NCI-H2107 (cell line): Measurements from ENCODE around the gene RBL1.
"Not testable (repeated sequence)": the region's sequence is repeated elsewhere in the genome, so short reads cannot be mapped to it uniquely, and the experiment has no call there.

Experiments
- DNase-seq: peaks from one replicate; lab custom pipeline; 2025; lab: John Stamatoyannopoulos, UW

The RBL1 gene

GRCh38 chr20:37072293-37073196, 23.3 kb downstream of the RBL1 start:
- no peak for DNase-seq

DNA sequence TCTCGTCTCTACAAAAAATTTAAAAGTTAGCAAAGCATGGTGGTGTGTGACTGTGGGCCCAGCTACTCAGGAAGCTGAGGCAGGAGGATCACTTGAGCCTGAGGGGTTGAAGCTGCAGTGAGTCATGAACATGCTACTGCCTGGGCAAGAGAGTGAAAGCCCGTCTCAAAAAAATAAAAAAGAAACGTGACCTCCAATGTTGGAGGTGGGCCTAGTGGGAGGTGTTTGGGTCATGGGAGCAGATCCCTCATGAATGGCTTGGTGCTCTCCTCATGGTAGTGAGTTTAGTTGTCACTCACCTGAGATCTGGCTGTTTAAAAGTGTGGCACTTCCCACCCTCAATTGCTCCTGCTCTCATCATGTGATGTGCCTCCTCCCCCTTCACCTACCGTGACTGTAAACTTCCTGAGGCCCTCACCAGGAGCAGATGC, 24.3 kb downstream of the RBL1 start:
- DNase-seq, result no peak

DNA sequence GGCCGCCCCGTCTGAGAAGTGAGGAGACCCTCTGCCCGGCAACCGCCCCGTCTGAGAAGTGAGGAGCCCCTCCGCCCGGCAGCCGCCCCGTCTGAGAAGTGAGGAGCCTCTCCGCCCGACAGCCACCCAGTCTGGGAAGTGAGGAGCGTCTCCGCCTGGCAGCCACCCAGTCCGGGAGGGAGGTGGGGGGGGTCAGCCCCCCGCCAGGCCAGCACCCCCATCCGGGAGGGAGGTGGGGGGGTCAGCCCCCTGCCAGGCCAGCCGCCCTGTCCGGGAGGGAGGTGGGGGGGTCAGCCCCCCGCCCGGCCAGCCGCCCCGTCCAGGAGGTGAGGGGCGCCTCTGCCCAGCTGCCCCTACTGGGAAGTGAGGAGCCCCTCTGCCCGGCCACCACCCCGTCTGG, 26.2 kb downstream of the RBL1 start:
- not testable (repeated sequence) for DNase-seq

GRCh38 chr20:37066168-37066567, 29.6 kb downstream of the RBL1 start:
- no peak for DNase-seq

DNA sequence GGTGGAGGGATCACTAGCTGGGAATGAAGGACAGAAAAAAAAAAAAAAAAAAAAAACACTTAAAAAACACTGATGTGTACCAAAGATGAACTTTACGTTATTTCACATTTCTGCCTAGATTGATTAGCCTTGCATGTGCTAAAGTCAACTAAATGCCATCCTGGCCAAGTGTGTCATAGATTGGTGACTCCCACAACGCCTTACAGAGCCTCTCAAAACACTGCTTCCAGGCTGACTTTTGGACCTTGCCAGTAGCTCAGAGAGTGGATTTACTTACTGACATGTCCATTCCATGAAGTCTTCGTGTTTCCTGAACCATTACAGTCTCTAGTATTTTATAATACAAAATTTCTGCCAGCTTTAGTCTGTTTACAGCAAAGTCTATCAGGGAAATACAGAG, 40.5 kb downstream of the RBL1 start:
- no peak for DNase-seq

DNA sequence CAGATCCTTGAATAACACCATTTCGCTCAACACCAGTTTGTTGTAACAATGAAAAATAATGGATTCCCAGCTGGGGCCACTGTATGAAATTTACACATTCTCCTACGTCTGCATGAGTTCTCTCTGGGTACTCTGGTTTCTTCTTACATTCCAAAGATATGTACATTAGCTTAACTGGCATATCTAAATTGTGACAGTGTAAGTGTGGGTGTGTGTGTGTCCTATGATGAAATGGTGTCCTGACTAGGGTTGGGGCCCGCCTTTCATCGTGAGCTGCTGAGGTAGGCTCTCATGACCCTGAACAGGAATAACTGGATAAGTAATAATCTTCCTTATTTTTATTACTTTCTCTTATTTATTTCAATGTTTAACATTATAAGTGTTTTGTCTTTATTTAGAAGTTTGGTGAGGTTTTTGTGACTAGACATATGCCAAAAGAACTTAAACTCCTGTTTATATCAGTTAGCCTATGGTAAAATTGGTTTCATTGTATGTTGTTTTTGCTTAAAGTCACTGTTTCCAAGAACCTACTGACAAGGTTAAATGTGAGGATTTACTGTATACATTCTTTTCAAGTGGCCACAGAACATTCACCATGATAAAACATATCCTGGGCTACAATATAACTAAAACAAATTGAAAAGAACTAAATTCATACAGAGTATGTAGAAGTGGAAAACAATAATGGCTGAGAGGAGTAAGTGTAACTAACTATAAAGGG, 42.4 kb downstream of the RBL1 start:
- no peak for DNase-seq

- no peak for DNase-seq
These were observed 52.5 kb downstream of the RBL1 start for GRCh38 chr20:37042986-37043972.

- not testable (repeated sequence) for DNase-seq
These were observed 56.4 kb downstream of the RBL1 start for GRCh38 chr20:37039366-37039765.

- no peak for DNase-seq
These were observed 63.7 kb downstream of the RBL1 start for GRCh38 chr20:37032077-37032476.

DNA sequence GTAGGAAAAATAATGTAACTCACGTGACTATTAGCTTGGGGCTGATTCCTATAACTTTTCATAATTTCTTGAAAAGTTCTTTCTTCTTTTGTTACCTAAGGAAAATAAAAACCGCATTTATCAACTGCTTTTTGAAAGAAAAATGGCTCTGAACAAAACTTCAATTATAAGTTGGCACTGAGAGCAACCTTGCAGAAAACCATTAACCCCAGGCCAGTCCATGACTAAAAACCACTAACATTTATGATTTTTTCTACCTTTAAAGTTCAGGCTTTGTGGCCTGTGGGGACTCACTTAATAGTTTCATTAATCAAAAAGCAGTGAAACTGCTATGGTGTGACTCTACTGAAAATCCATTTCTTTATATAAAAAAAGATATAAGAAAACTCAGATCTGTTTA, 75.2 kb downstream of the RBL1 start:
- no peak for DNase-seq

DNA sequence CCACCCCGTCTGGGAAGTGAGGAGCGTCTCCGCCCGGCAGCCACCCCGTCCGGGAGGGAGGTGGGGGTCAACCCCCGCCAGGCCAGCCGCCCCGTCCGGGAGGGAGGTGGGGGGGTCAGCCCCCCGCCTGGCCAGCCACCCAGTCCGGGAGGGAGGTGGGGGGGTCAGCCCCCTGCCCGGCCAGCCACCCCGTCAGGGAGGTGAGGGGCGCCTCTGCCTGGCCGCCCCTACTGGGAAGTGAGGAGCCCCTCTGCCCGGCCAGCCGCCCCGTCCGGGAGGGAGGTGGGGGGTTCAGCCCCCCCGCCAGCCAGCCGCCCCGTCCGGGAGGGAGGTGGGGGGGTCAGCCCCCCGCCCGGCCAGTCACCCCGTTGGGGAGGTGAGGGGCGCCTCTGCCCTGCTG, 83.2 kb downstream of the RBL1 start:
- DNase-seq, result not testable (repeated sequence)

DNA sequence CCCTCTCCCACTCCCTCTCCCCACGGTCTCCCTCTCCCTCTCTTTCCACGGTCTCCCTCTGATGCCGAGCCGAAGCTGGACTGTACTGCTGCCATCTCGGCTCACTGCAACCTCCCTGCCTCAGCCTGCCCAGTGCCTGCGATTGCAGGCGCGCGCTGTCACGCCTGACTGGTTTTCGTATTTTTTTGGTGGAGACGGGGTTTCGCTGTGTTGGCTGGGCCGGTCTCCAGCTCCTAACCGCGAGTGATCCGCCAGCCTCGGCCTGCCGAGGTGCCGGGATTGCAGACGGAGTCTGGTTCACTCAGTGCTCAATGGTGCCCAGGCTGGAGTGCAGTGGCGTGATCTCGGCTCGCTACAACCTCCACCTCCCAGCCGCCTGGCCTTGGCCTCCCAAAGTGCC, 83.9 kb downstream of the RBL1 start:
- not testable (repeated sequence) for DNase-seq

GRCh38 chr20:37011147-37011546, 84.7 kb downstream of the RBL1 start:
- DNase-seq, result no peak

- DNase-seq, result no peak
These were observed 87.7 kb downstream of the RBL1 start for GRCh38 chr20:37007898-37008649.

DNA sequence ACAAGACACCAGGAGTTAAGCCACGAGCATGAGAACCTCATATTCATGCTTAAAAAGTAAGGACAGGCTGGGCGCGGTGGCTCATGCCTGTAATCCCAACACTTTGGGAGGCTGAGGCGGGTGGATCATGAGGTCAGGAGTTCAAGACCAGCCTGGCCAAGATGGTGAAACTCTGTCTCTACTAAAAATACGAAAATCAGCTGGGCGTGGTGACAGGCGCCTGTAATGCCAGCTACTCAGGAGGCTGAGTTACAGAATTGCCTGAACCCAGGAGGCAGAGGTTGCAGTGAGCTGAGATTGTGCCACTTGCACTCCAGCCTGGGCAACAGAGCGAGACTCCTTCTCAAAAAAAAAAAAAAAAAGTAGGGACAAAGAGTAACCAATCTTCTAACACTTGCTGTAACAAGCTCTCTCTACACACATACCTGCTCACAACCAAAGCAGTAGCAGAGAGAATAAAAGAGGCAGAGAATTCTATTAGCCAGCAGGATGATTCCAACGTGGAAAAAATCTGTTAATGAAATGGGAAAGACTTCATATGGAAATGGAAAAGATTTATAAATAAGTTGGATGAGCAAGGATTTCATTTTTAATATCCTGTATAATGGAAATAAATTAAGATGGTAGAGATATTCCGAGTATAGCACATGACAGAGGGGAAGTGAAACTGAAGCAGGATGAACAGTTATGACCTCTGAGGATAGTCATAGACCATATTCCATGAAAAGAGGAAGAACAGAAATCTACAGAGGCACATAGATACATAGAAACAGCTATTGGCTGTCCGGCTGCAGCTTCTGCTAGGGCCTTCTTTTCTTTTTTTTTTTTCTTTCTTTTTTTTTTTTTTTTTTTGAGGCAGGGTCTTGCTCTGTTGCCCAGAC, 90.5 kb downstream of the RBL1 start:
- DNase-seq, result not testable (repeated sequence)

- not testable (repeated sequence) for DNase-seq
These were observed 94.2 kb downstream of the RBL1 start for GRCh38 chr20:37001634-37002033.

- DNase-seq, result not testable (repeated sequence)
These were observed 95.6 kb downstream of the RBL1 start for GRCh38 chr20:37000171-37000570.

- DNase-seq, result no peak
These were observed 97.1 kb downstream of the RBL1 start for GRCh38 chr20:36998652-36999051.

GRCh38 chr20:36997121-36997520, 98.7 kb downstream of the RBL1 start:
- no peak for DNase-seq

DNA sequence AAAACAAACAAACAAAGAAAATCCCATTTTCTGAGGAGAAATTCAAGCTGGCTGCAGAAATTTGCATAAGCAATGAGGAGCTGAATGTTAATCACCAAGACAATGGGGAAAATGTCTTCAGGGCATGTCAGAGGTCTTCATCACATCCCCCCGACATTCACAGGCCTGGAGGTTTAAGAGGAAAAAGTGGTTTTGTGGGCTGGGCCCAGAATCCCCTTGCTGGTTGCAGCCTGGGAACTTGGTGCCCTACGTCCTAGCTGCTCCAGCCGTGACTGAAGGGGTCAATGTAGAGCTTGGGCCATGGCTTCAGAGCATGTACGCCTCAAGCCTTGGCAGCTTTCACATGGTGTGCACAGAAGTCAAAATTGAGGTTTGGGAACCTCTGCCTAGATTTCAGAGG, 101.6 kb downstream of the RBL1 start:
- not testable (repeated sequence) for DNase-seq
